ENCODE data around the gene NFKB1.

The NFKB1 gene

GRCh38 chr4:102578819-102579218 lies 77.7 kb downstream of the NFKB1 start:
- Histone ChIP-seq H3K27me3 (no peaks in the 10 kb centered on the region), H3K27ac (no peak overlapping the region), H3K4me2 (no peak overlapping the region), H3K36me3 (peaks cover 76 to 96% (median 86%) of the 10 kb centered on the region in 11 experiments), H3K9me3 (replicated peaks in 1 of 11) (no peaks in the 10 kb centered on the region), H3K4me3 (no peak overlapping the region), H4K20me1 (peaks cover 0 to 44% (median 8%) of the 10 kb centered on the region in 11 experiments; a peak in 9 of 22 replicates), H3K4me1 (peaks cover 0 to 6% (median 0%) of the 10 kb centered on the region in 10 experiments; a peak in 3 of 20 replicates), H3K9ac (no peak overlapping the region)
- no peak for TF ChIP-seq Cebpa-rat (IDR thresholded peaks at IDR 0.05)

- no peak overlapping the region for H3K4me2 ChIP-seq
- peaks cover 84 to 99% (median 93%) of the 10 kb centered on the region in 11 experiments for H3K36me3 ChIP-seq
- peaks cover 0 to 3% (median 0%) of the 10 kb centered on the region in 10 experiments; a peak in 2 of 20 replicates for H3K4me1 ChIP-seq
- H4K20me1 ChIP-seq, result peaks cover 0 to 33% (median 3%) of the 10 kb centered on the region in 11 experiments; a peak in 9 of 22 replicates
- H3K9ac ChIP-seq, result no peak overlapping the region
- H3K27me3 ChIP-seq, result no peaks in the 10 kb centered on the region
- H3K4me3 ChIP-seq, result no peak overlapping the region
- no peak for TF ChIP-seq Cebpa-rat (IDR thresholded peaks at IDR 0.05)
- no peaks in the 10 kb centered on the region for H3K9me3 ChIP-seq (replicated peaks in 1 of 11)
- H3K27ac ChIP-seq, result no peak overlapping the region
These were observed 78.8 kb downstream of the NFKB1 start for GRCh38 chr4:102579794-102580462.

- Histone ChIP-seq H3K4me2 (no peak overlapping the region), H3K27ac (no peak overlapping the region), H3K4me3 (no peak overlapping the region), H3K9ac (no peak overlapping the region), H4K20me1 (peaks cover 0 to 27% (median 0%) of the 10 kb centered on the region in 11 experiments; a peak in 7 of 22 replicates), H3K4me1 (peaks cover 0 to 3% (median 0%) of the 10 kb centered on the region in 10 experiments; a peak in 2 of 20 replicates), H3K36me3 (peaks cover 89 to 99% (median 96%) of the 10 kb centered on the region in 11 experiments), H3K27me3 (no peaks in the 10 kb centered on the region), H3K9me3 (replicated peaks in 1 of 11) (no peaks in the 10 kb centered on the region)
- TF ChIP-seq Cebpa-rat (IDR thresholded peaks at IDR 0.05), result no peak
These were observed 79.3 kb downstream of the NFKB1 start for GRCh38 chr4:102580463-102580842.

GRCh38 chr4:102584091-102584490 lies 82.9 kb downstream of the NFKB1 start:
- no peak overlapping the region for H3K4me2 ChIP-seq
- TF ChIP-seq Cebpa-rat (IDR thresholded peaks at IDR 0.05), result no peak
- H3K9me3 ChIP-seq (replicated peaks in 1 of 11), result peaks cover 0 to 17% (median 6%) of the 10 kb centered on the region in 11 experiments; a peak in 16 of 22 replicates
- no peak overlapping the region for H3K4me3 ChIP-seq
- no peaks in the 10 kb centered on the region; a peak in 2 of 20 replicates for H3K4me1 ChIP-seq
- no peak overlapping the region for H3K27ac ChIP-seq
- no peak overlapping the region for H3K9ac ChIP-seq
- H3K36me3 ChIP-seq, result peaks cover 95 to 100% (median 99%) of the 10 kb centered on the region in 11 experiments
- no peaks in the 10 kb centered on the region for H4K20me1 ChIP-seq
- H3K27me3 ChIP-seq, result no peaks in the 10 kb centered on the region

GRCh38 chr4:102585329-102585728 lies 84.2 kb downstream of the NFKB1 start:
- no peaks in the 10 kb centered on the region for H4K20me1 ChIP-seq
- H3K4me3 ChIP-seq, result no peak overlapping the region
- no peak for TF ChIP-seq Cebpa-rat (IDR thresholded peaks at IDR 0.05)
- H3K36me3 ChIP-seq, result peaks cover 97 to 100% (median 100%) of the 10 kb centered on the region in 11 experiments
- H3K4me2 ChIP-seq, result no peak overlapping the region
- no peak overlapping the region for H3K9ac ChIP-seq
- H3K27ac ChIP-seq, result no peak overlapping the region
- H3K4me1 ChIP-seq, result no peaks in the 10 kb centered on the region
- H3K9me3 ChIP-seq (replicated peaks in 1 of 11), result peaks cover 8 to 29% (median 18%) of the 10 kb centered on the region in 11 experiments; a peak in 20 of 22 replicates
- H3K27me3 ChIP-seq, result no peaks in the 10 kb centered on the region

- no peak overlapping the region for H3K27ac ChIP-seq
- no peaks in the 10 kb centered on the region for H4K20me1 ChIP-seq
- no peak for TF ChIP-seq Cebpa-rat (IDR thresholded peaks at IDR 0.05)
- H3K4me1 ChIP-seq, result peaks cover 0 to 2% (median 0%) of the 10 kb centered on the region in 10 experiments; a peak in 3 of 20 replicates
- H3K9me3 ChIP-seq (replicated peaks in 1 of 11), result peaks cover 15 to 37% (median 26%) of the 10 kb centered on the region in 11 experiments; a peak in 21 of 22 replicates
- no peak overlapping the region for H3K4me3 ChIP-seq
- H3K36me3 ChIP-seq, result peaks cover 98 to 100% (median 100%) of the 10 kb centered on the region in 11 experiments
- H3K4me2 ChIP-seq, result no peak overlapping the region
- no peak overlapping the region for H3K9ac ChIP-seq
- H3K27me3 ChIP-seq, result no peaks in the 10 kb centered on the region
These were observed 85.0 kb downstream of the NFKB1 start for GRCh38 chr4:102586002-102586643.

GRCh38 chr4:102586644-102587021 lies 85.5 kb downstream of the NFKB1 start:
- Histone ChIP-seq H3K27ac (no peak overlapping the region), H3K27me3 (no peaks in the 10 kb centered on the region), H3K9me3 (replicated peaks in 1 of 11) (peaks cover 20 to 42% (median 31%) of the 10 kb centered on the region in 11 experiments; a peak in 21 of 22 replicates), H3K9ac (no peak overlapping the region), H3K4me2 (no peak overlapping the region), H3K36me3 (peaks cover 98 to 100% (median 100%) of the 10 kb centered on the region in 11 experiments), H3K4me3 (no peak overlapping the region), H3K4me1 (peaks cover 0 to 7% (median 0%) of the 10 kb centered on the region in 10 experiments; a peak in 6 of 20 replicates), H4K20me1 (no peaks in the 10 kb centered on the region)
- no peak for TF ChIP-seq Cebpa-rat (IDR thresholded peaks at IDR 0.05)

GRCh38 chr4:102589743-102590142 lies 88.6 kb downstream of the NFKB1 start:
- Histone ChIP-seq H3K4me1 (peaks cover 0 to 34% (median 13%) of the 10 kb centered on the region in 10 experiments; a peak in 13 of 20 replicates), H3K4me3 (no peak overlapping the region), H4K20me1 (peaks cover 0 to 13% (median 0%) of the 10 kb centered on the region in 11 experiments; a peak in 3 of 22 replicates), H3K27me3 (no peaks in the 10 kb centered on the region), H3K9me3 (replicated peaks in 1 of 11) (peaks cover 20 to 48% (median 33%) of the 10 kb centered on the region in 11 experiments; a peak in 21 of 22 replicates), H3K9ac (no peak overlapping the region), H3K4me2 (no peak overlapping the region), H3K36me3 (peaks cover 78 to 96% (median 89%) of the 10 kb centered on the region in 11 experiments), H3K27ac (no peak overlapping the region)
- no peak for TF ChIP-seq Cebpa-rat (IDR thresholded peaks at IDR 0.05)

GRCh38 chr4:102592256-102592655 lies 91.1 kb downstream of the NFKB1 start:
- no peak for TF ChIP-seq Cebpa-rat (IDR thresholded peaks at IDR 0.05)
- Histone ChIP-seq H3K4me1 (peaks cover 0 to 34% (median 13%) of the 10 kb centered on the region in 10 experiments; a peak in 13 of 20 replicates), H4K20me1 (peaks cover 0 to 13% (median 0%) of the 10 kb centered on the region in 11 experiments; a peak in 3 of 22 replicates), H3K9me3 (replicated peaks in 1 of 11) (peaks cover 20 to 48% (median 33%) of the 10 kb centered on the region in 11 experiments; a peak in 21 of 22 replicates), H3K36me3 (peaks cover 78 to 96% (median 89%) of the 10 kb centered on the region in 11 experiments), H3K4me2 (peak overlapping the region in 6 of 11 experiments; percentile 7 to 76 (median 64); a peak in 10 of 22 replicates), H3K9ac (no peak overlapping the region), H3K27me3 (no peaks in the 10 kb centered on the region), H3K27ac (peak overlapping the region in 3 of 11 experiments; percentile 21 to 40 (median 28); a peak in 4 of 22 replicates), H3K4me3 (no peak overlapping the region)

Data from BLaER1 treated with 17β-estradiol and CSF1 and Interleukin-3, amounts not matched to agents 10 nM and 100 nM (cell line).